Femur (tissue), 1 donor: ENCODE results near the gene SNRPB2.

ENCODE experiments used
- DNase-seq: peaks from one replicate; pipeline ENCODE4 v3.0.0-alpha.2; 2017

SNRPB2 gene

DNA sequence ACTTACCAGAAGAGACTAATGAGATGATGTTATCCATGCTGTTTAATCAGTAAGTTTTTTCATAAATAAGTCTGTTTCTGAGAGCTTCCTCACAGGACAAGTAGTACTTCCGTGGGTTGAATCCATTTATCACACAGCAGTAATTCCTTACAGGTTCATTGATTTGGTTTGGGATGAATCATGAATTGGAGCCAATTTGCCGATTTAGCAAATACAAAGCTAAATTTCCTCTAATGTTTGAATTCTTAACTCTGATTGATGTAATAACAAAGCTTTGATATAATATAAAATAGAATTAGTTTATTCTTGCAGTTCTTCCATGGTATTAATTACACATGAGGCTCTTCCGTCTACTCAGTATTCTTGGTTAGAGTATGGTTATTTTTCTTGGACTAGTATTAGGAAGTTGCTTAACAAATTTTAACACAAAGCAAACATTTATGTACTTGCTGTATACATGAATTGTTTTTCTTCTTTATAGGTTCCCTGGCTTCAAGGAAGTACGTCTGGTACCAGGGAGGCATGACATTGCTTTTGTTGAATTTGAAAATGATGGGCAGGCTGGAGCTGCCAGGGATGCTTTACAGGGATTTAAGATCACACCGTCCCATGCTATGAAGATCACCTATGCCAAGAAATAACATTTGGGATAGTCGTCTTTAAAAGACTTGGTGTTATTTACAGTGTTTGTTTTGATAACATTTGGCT is 10.7 kb downstream of the SNRPB2 start:
- DNase-seq: no peak

GRCh38 chr20:16744178-16744807 is 14.5 kb downstream of the SNRPB2 start:
- DNase-seq: no peak

GRCh38 chr20:16745204-16745603 is 15.4 kb downstream of the SNRPB2 start:
- no peak for DNase-seq

DNA sequence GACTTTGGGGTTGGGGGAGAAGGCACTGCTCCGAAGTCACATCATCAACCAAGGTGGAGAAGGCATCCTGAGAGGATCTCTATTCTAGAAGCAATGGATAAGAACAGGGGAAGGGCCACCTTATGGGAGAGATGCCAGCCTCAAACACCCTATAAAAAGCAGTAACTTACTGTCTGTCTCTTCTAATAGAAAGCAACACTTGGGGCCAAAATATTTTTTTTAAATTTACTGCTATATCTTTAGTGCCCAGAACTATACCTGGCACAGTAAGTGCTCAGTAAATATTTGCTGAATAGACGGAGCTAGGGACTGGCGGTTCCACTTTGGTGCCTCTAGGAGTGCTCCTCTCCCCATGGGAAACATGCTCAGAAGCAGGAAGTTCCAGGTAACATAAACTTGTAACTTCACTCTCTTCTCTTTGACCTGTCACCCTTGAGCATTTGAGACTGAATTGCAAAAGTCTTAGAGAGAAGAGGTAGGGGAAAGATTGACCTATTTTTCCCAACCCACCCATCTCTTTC is 17.5 kb downstream of the SNRPB2 start:
- no peak for DNase-seq

DNA sequence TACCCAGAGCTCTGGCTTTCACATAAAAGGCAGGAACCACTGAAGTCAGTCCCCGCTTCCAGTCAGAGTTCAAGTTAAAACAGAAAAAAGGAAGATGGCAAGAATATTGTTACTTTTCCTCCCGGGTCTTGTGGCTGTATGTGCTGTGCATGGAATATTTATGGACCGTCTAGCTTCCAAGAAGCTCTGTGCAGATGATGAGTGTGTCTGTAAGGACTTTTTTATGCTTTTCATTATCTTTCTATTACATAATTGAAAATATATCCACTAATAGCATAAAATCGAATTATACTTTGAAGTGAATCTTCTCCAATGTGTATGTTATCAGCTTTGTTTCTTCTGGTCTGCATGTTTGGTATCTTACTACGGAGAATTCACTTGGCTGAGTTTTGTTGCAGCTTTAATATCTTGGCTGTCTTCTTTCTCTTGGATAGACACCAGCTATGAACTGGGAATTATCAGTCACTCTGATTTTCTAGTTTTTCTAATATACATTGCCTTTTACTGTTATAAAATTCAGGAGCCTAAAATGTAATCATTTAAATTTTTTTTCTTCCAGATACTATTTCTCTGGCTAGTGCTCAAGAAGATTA is 18.6 kb downstream of the SNRPB2 start, which contains the start of gene OTOR:
TSS of gene OTOR (plus strand) at position 51 of the 593 bp plus-strand sequence. CDS start at position 95, 44 bp downstream.
- no peak for DNase-seq

GRCh38 chr20:16749573-16749972 is 19.7 kb downstream of the SNRPB2 start:
- no peak for DNase-seq

- DNase-seq: no peak
Measured at GRCh38 chr20:16752082-16752481, 22.3 kb downstream of the SNRPB2 start.

GRCh38 chr20:16752901-16753300 is 23.1 kb downstream of the SNRPB2 start:
- no peak for DNase-seq

GRCh38 chr20:16758454-16759180 is 28.8 kb downstream of the SNRPB2 start:
- peak; percentile 25 for DNase-seq

DNA sequence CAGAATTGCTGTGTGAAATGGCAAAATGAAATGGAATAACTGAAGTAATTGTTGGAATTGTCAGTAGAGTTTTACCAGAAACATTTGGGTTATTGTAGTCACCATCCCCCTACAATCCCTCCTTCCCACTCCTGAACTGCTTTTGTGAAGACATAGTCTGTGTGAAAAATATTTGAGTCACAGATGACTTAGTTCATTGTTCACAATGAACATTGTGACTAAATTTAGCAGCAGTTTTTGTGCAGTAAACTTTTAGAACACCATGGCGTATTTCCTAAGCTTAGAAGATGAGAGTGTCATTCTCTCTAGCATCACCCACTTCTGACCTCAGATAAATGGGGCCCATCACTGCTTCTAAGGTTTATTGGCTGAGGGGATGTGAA is 29.3 kb downstream of the SNRPB2 start:
- DNase-seq: no peak

DNA sequence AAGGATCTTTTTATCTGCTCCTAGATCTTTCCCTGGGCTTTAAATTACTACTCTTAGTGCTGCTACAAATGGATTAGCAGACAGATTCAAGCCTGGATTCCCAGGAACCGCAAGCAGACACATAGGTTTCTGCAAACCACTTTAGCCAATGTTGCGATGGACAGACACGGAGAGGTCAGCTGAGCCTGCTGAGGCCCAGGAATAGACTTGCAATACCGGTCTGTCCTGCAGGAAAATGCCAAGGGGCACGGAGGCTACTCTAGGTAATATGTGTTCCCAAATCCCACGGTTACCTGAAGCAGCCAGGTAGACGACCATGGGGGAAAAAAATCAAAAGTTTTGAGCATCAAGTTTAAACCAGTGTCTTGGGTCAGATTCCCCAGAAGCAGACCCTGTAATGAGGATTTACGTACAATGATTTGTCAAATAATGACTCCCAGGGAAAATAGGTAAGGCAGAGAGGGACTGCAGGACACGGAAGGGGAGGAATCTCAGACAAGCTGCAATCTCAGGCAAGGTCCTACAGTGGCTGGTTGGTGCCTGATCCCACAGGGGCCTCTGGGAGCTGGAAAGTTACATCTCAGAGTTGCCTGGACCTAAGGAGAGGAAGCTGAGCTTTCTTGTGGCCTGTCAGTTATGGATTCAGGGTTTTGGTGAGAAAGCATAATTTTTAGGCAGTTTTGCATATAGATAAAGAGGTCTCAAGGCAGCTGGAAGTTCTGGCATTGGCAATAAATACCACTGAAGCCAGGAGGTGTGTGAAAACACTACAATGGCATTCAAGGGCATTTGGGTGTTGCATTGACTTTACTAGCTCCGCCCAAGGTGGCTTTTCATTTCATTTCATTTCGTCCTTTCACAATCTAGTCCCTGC is 30.8 kb downstream of the SNRPB2 start:
- DNase-seq: no peak

- DNase-seq: peak; percentile 79
Measured at GRCh38 chr20:16761305-16761829, 31.5 kb downstream of the SNRPB2 start.

DNA sequence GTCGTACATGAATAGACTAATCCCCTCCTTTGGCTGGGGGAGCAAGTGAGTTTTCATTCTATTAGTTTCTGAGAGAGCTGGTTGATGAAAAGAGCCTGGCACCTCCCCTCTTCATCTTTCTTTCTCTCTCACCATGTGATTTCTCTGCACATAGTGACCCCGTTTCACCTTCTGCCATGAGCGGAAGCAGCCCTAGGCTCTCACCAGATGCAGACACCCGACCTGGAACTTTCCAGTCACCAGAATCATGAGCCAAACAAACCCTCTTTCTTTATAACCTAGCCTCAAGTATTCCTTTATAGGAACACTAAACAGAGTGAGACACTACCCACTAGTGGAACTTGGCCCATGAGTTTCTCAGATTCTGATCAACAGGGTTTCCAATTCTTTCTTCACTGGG is 34.7 kb downstream of the SNRPB2 start:
- no peak for DNase-seq

DNA sequence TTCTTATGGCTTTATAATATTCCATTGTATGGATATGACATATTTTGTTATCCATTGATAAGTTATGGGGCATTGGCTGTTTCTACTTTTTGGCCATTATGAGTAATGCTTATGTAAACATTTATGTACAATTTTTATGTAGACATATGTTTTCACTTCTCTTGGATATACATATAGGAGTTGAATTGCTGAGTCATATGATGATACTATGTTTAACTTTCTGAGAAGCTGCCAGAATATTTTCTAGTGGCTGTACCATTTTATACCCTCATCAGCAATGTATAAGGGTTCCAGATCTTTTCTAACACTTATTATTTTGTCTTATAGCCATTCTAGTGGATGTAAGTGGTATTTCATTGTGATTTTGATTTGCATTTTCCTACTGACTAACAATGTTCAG is 41.4 kb downstream of the SNRPB2 start:
- no peak for DNase-seq

- no peak for DNase-seq
Measured at GRCh38 chr20:16775961-16776360, 46.1 kb downstream of the SNRPB2 start.

GRCh38 chr20:16777126-16777525 is 47.3 kb downstream of the SNRPB2 start:
- DNase-seq: peak; percentile 30

- no peak for DNase-seq
Measured at GRCh38 chr20:16778159-16778558, 48.3 kb downstream of the SNRPB2 start.

- no peak for DNase-seq
Measured at GRCh38 chr20:16781496-16781895, 51.7 kb downstream of the SNRPB2 start.

DNA sequence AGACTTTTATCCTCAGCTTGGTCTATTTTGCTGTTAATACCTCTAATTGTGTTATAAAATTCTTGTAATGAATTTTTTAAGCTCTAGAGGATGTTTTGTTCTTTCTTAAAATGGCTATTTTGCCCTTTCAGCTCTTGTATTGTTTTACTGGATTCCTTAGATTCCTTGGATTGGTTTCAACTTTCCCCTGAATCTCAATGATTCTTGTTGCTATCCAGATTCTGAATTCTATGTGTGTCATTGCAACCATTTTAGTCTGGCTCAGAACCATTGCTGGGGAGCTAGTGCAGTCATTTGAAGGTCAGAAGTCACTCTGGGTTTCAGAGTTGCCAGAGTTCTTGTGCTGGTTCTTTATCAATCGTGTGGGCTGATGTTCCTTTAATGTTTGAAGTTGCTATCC is 55.4 kb downstream of the SNRPB2 start:
- DNase-seq: no peak
